Measurements from ENCODE around the gene WIPI1. TPM values are rescaled to one million over a fixed set of nuclear protein-coding genes. Genes with fewer than 3 reads are reported as not detected.

The WIPI1 gene
- total and polyA plus RNA-seq, 2 of the 13 experiments (the other 11 are each of a cell fraction or from before 2014, with no cell fraction given) = 29.4 to 141 TPM

DNA sequence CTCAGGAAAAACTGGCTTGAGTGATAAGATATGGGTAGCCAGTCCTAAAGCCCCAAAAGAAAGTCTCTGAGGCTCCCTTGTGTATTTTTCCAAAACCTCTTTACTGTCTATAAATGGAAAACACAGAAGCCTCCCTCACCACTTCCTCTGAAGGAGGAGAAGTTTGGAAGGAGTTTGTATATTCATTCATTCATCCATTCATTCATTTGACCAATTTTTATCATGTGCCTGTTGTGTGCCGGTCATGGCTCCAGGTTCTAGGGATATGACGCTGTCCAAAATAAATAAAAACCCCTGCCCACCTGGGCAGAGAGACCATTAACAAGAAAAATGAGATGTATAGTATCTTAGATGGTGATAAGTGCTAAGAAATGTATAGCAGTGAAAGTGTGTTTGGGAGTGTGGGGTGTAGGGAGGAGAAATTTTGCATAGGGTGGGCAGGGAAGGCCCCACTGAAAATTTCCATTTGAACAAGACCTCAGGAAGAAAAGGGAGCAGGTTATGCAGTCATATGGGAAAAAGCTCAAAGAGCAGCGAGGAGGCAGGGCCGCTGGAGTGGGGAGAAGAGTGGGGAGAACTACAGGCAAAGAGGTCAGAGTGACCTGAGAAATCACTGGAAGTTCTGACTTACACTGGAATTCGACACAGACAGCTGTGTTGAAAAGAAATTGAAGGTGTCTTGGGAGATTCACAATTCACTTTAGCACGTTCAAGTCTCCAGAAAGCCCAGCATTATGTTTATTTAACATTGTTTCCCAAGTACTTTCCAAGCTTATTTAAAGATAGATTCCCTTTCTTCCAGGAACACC, 6.1 kb upstream of the WIPI1 start (continued):
- TF ChIP-seq, protein P1, sequence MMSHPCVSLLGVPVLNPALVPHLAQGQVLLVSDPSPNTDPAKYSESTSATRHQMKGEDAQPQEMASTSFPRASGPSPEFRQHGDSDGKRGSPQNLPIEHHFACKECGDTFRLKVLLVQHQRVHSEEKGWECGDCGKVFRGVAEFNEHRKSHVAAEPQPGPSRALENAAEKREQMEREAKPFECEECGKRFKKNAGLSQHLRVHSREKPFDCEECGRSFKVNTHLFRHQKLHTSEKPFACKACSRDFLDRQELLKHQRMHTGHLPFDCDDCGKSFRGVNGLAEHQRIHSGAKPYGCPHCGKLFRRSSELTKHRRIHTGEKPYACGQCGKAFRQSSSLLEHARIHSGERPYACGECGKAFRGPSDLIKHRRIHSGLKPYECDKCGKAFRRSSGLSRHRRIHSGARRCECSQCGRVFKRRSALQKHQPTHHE (CRISPR knock-in tag; IDR thresholded peaks at IDR 0.05; ENCODE audit: borderline replicate concordance) = peak; percentile 37; the same call in 1 of the 2 replicates
- peak; percentile 36 for TF ChIP-seq ASH2L (IDR thresholded peaks at IDR 0.05; ENCODE audit: insufficient read length, low read depth, low read length)
- 0 out of 2 replicates have a peak, but pooled peaks have one; percentile 24 for TF ChIP-seq FOXJ3 (CRISPR knock-in tag; IDR thresholded peaks at IDR 0.05; ENCODE audit: borderline replicate concordance)
- TF ChIP-seq, protein P2, sequence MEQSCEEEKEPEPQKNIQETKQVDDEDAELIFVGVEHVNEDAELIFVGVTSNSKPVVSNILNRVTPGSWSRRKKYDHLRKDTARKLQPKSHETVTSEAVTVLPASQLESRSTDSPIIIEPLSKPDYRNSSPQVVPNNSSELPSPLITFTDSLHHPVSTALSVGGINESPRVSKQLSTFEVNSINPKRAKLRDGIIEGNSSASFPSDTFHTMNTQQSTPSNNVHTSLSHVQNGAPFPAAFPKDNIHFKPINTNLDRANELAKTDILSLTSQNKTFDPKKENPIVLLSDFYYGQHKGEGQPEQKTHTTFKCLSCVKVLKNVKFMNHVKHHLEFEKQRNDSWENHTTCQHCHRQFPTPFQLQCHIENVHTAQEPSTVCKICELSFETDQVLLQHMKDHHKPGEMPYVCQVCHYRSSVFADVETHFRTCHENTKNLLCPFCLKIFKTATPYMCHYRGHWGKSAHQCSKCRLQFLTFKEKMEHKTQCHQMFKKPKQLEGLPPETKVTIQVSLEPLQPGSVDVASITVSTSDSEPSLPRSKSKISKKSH (CRISPR knock-in tag; IDR thresholded peaks at IDR 0.05; ENCODE audit: borderline replicate concordance) = no peak
- TF ChIP-seq SAP130 (CRISPR knock-in tag; IDR thresholded peaks at IDR 0.05; ENCODE audit: low read depth) = peak; percentile 7
- TF ChIP-seq ZNF335 (CRISPR knock-in tag; IDR thresholded peaks at IDR 0.05) = 0 out of 2 replicates have a peak, but pooled peaks have one; percentile 5
- TF ChIP-seq, protein P3, sequence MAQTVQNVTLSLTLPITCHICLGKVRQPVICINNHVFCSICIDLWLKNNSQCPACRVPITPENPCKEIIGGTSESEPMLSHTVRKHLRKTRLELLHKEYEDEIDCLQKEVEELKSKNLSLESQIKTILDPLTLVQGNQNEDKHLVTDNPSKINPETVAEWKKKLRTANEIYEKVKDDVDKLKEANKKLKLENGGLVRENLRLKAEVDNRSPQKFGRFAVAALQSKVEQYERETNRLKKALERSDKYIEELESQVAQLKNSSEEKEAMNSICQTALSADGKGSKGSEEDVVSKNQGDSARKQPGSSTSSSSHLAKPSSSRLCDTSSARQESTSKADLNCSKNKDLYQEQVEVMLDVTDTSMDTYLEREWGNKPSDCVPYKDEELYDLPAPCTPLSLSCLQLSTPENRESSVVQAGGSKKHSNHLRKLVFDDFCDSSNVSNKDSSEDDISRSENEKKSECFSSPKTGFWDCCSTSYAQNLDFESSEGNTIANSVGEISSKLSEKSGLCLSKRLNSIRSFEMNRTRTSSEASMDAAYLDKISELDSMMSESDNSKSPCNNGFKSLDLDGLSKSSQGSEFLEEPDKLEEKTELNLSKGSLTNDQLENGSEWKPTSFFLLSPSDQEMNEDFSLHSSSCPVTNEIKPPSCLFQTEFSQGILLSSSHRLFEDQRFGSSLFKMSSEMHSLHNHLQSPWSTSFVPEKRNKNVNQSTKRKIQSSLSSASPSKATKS (CRISPR knock-in tag; IDR thresholded peaks at IDR 0.05) = 0 out of 2 replicates have a peak, but pooled peaks have one; percentile 69
- no peak for TF ChIP-seq IKZF4 (CRISPR knock-in tag; IDR thresholded peaks at IDR 0.05; ENCODE audit: borderline replicate concordance, low read depth, not compliant biosample characterization)
- peak; percentile 59 for TF ChIP-seq HNF4A (CRISPR knock-in tag; IDR thresholded peaks at IDR 0.05)
- 0 out of 2 replicates have a peak, but pooled peaks have one; percentile 11 for TF ChIP-seq SOX5 (CRISPR knock-in tag; IDR thresholded peaks at IDR 0.05; ENCODE audit: borderline replicate concordance)
- TF ChIP-seq ZNF788 (CRISPR knock-in tag; IDR thresholded peaks at IDR 0.05; ENCODE audit: borderline replicate concordance) = 0 out of 2 replicates have a peak, but pooled peaks have one; percentile 18
- 0 out of 2 replicates have a peak, but pooled peaks have one; percentile 66 for TF ChIP-seq GFI1 (CRISPR knock-in tag; IDR thresholded peaks at IDR 0.05; ENCODE audit: borderline replicate concordance)
- TF ChIP-seq KDM5B (CRISPR knock-in tag; IDR thresholded peaks at IDR 0.05; ENCODE audit: borderline replicate concordance) = no peak
- TF ChIP-seq ZSCAN9 (CRISPR knock-in tag; IDR thresholded peaks at IDR 0.05; ENCODE audit: borderline replicate concordance) = peak; percentile 63; the same call in 1 of the 2 replicates
- no peak for TF ChIP-seq ZNF451 (CRISPR knock-in tag; IDR thresholded peaks at IDR 0.05)
- TF ChIP-seq, protein P4, sequence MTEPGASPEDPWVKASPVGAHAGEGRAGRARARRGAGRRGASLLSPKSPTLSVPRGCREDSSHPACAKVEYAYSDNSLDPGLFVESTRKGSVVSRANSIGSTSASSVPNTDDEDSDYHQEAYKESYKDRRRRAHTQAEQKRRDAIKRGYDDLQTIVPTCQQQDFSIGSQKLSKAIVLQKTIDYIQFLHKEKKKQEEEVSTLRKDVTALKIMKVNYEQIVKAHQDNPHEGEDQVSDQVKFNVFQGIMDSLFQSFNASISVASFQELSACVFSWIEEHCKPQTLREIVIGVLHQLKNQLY (CRISPR knock-in tag; IDR thresholded peaks at IDR 0.05) = 0 out of 2 replicates have a peak, but pooled peaks have one; percentile 9
- peak; percentile 62; the same call in 1 of the 2 replicates for TF ChIP-seq ZSCAN30 (CRISPR knock-in tag; IDR thresholded peaks at IDR 0.05)
- TF ChIP-seq ZNF232 (CRISPR knock-in tag; IDR thresholded peaks at IDR 0.05; ENCODE audit: borderline replicate concordance) = no peak
- TF ChIP-seq HMG20A (CRISPR knock-in tag; IDR thresholded peaks at IDR 0.05; ENCODE audit: borderline replicate concordance) = 0 out of 2 replicates have a peak, but pooled peaks have one; percentile 14
- no peak for TF ChIP-seq ZNF333 (CRISPR knock-in tag; IDR thresholded peaks at IDR 0.05; ENCODE audit: borderline replicate concordance)
- 0 out of 2 replicates have a peak, but pooled peaks have one; percentile 42 for TF ChIP-seq ZIK1 (CRISPR knock-in tag; IDR thresholded peaks at IDR 0.05; ENCODE audit: borderline replicate concordance, low read depth)
- TF ChIP-seq NCOA2 (CRISPR knock-in tag; IDR thresholded peaks at IDR 0.05) = peak; percentile 17; the same call in 1 of the 2 replicates

Measured in HepG2 (cell line).